SW480 (cell line): ENCODE results near the gene NDUFS5.
"Not testable (repeated sequence)": the region's sequence is repeated elsewhere in the genome, so short reads cannot be mapped to it uniquely, and the experiment has no call there.

Experiments used
- DNase-seq: peaks from one replicate; pipeline ENCODE4 v3.0.0-alpha.2; 2016; ENCODE audit warnings: low spot score

The NDUFS5 gene

GRCh38 chr1:39026051-39026865 lies at the start of gene NDUFS5:
NDUFS5 (plus strand) TSS chr1:39026350; CDS start chr1:39028725, 2,375 bp downstream.
- peak; percentile 86 for DNase-seq

GRCh38 chr1:38977399-38978244 lies 48.5 kb upstream of the NDUFS5 start:
- not testable (repeated sequence) for DNase-seq

DNA sequence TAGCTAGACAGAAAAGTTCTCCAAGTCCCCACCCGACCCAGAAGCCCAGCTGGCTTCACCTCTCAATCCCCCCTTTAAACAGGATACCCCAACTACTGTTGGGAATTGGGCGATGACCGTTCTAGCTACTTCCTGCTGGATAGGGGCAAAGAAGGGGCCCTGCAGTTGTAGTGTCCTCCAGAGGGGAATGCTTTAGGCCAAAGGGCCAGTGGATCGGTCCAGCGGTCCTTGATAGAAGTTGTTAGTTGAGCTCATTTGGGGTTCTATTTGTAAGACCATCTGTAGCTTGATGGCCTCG lies 48.0 kb upstream of the NDUFS5 start:
- not testable (repeated sequence) for DNase-seq

DNA sequence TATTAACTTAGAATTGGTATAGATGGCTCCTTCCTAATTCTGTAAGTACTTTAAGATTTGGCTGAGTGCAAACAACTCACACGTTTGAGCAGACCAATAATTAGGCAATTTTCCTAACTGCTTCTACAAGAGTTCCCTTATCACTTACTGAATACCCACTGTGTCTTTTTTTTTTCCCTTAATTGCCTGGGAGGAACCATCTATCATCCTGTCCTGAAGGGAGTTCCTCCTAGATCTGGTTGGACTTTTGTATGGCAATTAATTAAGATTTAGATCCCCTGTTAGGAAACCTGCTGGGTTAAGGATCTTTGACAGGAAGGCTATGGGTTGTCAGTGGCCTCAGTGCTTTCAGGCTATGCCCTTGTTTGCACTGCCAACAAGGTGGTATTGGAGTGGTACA lies 46.8 kb upstream of the NDUFS5 start:
- not testable (repeated sequence) for DNase-seq

- DNase-seq, result no peak
Measured at GRCh38 chr1:38989979-38990378, 36.2 kb upstream of the NDUFS5 start.

GRCh38 chr1:38990386-38990737 lies 35.8 kb upstream of the NDUFS5 start:
- no peak for DNase-seq

DNA sequence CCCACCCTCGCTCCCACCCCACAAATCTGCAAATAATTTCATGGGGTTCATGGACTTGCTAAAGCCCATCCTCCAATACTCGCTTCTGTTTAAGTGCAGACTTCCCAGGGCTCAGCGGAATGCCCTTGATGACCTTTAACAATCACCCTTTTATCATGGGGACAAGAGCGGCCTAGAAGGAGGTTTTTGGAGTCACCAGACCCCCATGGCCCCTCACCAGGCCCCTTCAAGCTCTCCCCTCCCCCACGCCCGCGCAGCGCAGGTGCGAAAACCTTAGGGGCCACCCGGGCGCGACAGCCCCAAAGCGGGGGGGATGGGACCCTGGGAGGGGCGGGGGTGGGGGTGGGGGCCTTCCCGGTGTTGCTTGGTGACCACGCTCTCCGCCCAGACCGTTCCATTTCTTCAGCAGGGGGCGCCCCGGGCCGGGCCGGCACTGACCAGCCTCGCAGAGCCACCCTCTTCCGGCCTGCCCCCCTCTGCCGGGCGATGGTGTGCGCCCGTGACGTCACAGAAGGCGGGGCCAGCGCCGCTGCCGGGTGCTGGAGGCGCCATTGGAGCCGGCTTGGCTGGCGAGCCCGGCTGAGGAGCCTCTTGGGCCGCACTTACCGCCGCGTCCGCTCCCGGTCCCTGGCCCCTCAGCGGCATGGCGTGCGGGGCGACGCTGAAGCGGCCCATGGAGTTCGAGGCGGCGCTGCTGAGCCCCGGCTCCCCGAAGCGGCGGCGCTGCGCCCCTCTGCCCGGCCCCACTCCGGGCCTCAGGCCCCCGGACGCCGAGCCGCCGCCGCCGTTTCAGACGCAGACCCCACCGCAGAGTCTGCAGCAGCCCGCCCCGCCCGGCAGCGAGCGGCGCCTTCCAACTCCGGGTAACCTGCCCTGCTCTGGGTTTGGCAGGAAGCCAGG lies 35.2 kb upstream of the NDUFS5 start, which contains the start of gene AKIRIN1:
Gene AKIRIN1 (plus strand): TSS at position 539 of the 900 bp plus-strand sequence. CDS start 105 bp downstream, at position 644.
- DNase-seq, result peak; percentile 93

DNA sequence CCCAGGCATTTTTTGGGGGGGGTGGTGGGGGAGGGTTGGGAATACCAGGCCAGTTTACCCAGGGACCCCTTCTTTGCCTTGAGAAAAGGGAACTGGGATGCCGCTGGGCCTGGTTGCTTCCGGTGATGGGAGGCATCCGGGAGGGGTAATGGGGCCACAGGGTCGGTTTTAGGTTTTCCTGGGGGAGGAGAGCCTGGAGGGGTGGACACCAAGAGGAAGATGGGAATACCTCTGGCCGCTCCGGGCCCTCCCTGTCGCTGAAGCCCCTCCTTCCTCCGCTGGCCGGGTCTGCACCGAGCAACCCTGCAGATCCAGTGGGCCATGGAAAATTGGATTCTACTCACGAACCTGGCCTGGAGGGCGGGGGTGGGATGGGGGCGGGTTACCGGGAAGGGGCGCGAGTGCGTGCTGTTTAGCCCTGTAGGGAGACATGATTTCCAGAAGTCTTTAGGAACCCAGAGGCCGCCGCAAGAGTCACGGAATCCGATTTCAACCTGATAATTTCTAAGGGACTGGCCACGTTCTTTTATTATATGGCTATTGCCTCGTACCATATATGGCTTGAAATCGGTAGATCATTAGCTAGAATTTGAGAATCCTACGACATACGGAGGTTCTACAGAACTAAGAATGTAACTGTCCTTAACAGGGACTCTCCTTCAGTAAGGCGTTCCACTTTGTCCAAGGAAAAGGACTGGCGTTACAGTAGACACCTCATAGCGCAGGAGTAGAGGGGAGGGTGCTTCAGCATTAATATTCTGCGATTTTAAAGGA lies 34.3 kb upstream of the NDUFS5 start:
- peak; percentile 31 for DNase-seq

- no peak for DNase-seq
Measured at GRCh38 chr1:38992412-38993111, 33.6 kb upstream of the NDUFS5 start.

DNA sequence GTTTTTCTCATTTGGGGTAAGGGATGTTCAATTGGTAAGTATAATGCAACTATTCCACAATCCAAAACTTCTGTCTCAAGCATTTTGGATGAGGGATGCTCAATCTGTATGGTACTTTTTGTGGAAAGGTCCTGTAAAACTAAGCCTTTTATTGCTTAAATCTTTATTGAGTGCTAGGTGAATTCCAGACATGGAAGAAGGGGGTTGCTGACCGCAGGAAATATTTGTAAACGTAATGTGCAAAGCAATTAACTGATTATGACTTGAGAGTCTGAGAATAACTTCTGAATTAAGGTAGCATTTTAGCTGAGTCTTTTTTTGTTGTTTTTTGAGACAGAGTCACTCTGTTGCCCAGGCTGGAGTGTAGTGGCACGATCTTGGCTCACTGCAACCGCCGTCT lies 32.0 kb upstream of the NDUFS5 start:
- DNase-seq, result no peak

GRCh38 chr1:38997034-38997900 lies 28.9 kb upstream of the NDUFS5 start:
- no peak for DNase-seq

GRCh38 chr1:38997901-38998190 lies 28.3 kb upstream of the NDUFS5 start:
- DNase-seq, result no peak

- DNase-seq, result no peak
Measured at GRCh38 chr1:39001516-39002421, 24.4 kb upstream of the NDUFS5 start.

DNA sequence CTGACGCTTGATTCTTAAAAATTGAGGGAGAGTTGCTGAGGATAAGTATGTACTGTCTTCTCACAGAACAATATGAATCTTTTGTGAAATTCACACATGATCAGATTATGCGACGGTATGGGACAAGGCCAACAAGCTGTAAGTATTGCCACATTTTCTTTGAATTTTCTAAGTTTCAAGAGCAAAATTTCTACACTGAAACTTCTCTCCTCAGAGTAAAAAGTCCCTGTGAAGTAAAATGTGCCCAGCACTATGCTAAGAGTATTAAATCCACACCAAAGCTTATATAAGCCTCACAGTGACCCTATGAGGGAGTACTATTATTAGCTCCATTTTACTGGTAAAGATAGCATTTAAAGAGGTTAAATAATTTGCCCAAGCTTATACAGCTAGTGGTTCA lies 22.9 kb upstream of the NDUFS5 start:
- no peak for DNase-seq

- DNase-seq, result no peak
Measured at GRCh38 chr1:39003794-39004193, 22.4 kb upstream of the NDUFS5 start.

DNA sequence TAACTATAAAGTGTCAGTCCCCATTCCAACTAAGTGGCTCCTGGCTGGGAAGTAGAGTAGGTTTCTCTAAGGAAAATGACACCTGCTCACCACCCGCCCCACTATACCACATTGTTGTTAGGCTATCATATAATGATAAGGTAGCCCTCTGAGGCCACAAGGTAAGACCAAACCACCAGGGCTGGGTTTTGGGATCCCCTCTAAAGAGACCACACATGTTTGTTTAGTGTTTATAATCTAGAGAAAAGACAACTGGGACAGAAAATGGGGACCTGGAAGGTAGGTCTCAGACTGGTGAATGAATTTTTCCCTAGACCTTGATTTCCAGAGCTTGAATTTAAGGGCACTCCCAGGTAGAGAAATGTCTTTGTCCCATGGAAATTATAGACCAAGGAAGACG lies 19.9 kb upstream of the NDUFS5 start:
- no peak for DNase-seq

DNA sequence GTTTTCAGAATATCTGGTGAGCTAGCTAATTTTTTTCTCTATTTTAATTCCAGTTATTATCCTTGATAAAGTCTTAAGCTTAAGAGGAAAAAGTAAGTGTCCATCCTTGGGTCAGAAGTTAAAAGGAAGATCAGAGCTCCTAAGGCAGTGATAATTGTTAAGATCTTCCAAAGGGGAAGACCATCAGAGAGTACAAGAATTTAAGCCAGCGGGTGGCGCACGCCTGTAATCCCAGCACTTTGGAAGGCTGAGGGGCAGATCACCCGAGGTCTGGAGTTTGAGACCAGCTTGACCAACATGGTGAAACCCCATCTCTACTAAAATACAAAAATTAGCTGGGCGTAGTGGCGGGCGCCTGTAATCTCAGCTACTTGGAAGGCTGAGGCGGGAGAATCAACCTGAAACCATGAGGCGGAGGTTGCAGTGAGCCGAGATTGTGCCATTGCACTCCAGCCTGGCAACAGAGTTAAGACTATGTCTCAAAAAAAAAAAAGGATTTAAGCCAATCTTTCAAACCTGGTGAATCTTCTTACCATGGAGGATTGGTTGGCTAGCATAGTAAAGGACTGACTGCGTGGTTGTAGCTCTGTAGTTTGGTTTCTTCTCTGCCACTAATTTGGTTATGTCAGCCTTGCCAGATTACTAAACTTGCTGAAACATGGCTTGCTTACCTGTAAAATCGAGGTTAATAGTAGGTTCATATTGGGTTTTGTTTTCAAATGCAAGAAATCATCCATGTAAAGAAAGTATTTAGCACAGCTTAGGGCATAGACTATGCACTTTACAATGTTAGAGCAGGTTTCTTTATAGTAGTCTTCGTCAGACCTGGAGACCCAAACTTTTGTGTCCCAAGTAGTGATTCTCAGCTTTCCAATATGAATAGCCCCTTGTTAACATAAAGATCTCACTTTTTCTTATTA lies 19.2 kb upstream of the NDUFS5 start:
- DNase-seq, result no peak

DNA sequence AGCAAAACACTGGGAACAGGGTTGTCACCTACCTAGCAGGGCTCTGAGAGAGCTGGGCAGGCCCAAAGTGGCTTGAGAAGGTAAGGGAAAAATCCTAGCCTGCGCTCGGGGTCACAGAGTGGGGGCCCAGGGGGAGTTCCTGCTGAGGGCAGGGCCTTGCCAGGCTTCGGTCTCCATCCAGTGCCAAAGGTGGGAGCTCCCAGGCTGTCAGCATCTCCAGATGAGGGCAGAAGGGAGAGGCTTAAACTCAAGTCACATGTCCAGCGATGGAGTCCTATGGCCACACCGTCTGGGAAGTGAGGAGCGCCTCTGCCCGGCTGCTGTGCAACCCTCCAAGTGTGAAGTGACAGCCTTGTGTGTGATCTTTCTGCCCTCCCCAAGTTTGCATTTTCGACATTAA lies 11.2 kb upstream of the NDUFS5 start:
- not testable (repeated sequence) for DNase-seq
